ENCODE data around the gene SMPD3. TPM values are rescaled to one million over a fixed set of nuclear protein-coding genes. Genes with fewer than 3 reads are reported as not detected.

The SMPD3 gene
- total and polyA plus RNA-seq, 2 experiments from 2014 or later: 5.7 to 6.3 TPM

GRCh38 chr16:68347605-68348004 lies 100.7 kb downstream of the SMPD3 start:
- no peak for TF ChIP-seq EZH2phosphoT487 (IDR thresholded peaks at IDR 0.05; ENCODE audit: low read depth, severe bottlenecking, unreplicated experiment)
- TF ChIP-seq CTCF (IDR thresholded peaks at IDR 0.05; ENCODE audit: poor library complexity): no peak
- no peak for TF ChIP-seq EZH2 (IDR thresholded peaks at IDR 0.05; ENCODE audit: borderline replicate concordance)
- no peak overlapping the region for H3K27ac ChIP-seq
- peaks cover 3% of the 10 kb centered on the region for H3K79me2 ChIP-seq
- H3K27me3 ChIP-seq: no peaks in the 10 kb centered on the region
- WGBS (ENCODE audit: low lambda C conversion rate, missing lambda C conversion rate): 86% methylated on average over 4 of the region's 4 CpGs
- no peak overlapping the region for H2AFZ ChIP-seq
- DNase-seq (ENCODE audit: low spot score): no peak
- no peaks in the 10 kb centered on the region for H4K20me1 ChIP-seq (ENCODE audit: insufficient read depth, poor library complexity, severe bottlenecking)
- peaks cover 9% of the 10 kb centered on the region for H3K4me1 ChIP-seq (ENCODE audit: insufficient read depth)
- no peaks in the 10 kb centered on the region for H3K36me3 ChIP-seq (replicated peaks; ENCODE audit: insufficient read depth, low read depth)
- H3K9me2 ChIP-seq (replicated peaks; ENCODE audit: insufficient read depth): no peaks in the 10 kb centered on the region
- no peaks in the 10 kb centered on the region for H3K9me3 ChIP-seq (ENCODE audit: low read depth)
- no peak overlapping the region for H3K4me3 ChIP-seq
- no peak overlapping the region for H3K4me2 ChIP-seq

- no peak for TF ChIP-seq CTCF (IDR thresholded peaks at IDR 0.05; ENCODE audit: poor library complexity)
- TF ChIP-seq EZH2 (IDR thresholded peaks at IDR 0.05; ENCODE audit: borderline replicate concordance): no peak
- DNase-seq (ENCODE audit: low spot score): no peak
- no peaks in the 10 kb centered on the region for H3K9me2 ChIP-seq (replicated peaks; ENCODE audit: insufficient read depth)
- no peaks in the 10 kb centered on the region for H4K20me1 ChIP-seq (ENCODE audit: insufficient read depth, poor library complexity, severe bottlenecking)
- no peak overlapping the region for H3K4me2 ChIP-seq
- peaks cover 9% of the 10 kb centered on the region for H3K4me1 ChIP-seq (ENCODE audit: insufficient read depth)
- WGBS (ENCODE audit: low lambda C conversion rate, missing lambda C conversion rate): 85% methylated on average over 12 of the region's 12 CpGs
- no peak overlapping the region for H2AFZ ChIP-seq
- no peaks in the 10 kb centered on the region for H3K27me3 ChIP-seq
- no peaks in the 10 kb centered on the region for H3K9me3 ChIP-seq (ENCODE audit: low read depth)
- no peak overlapping the region for H3K4me3 ChIP-seq
- H3K36me3 ChIP-seq (replicated peaks; ENCODE audit: insufficient read depth, low read depth): no peaks in the 10 kb centered on the region
- no peak overlapping the region for H3K27ac ChIP-seq
- peaks cover 3% of the 10 kb centered on the region for H3K79me2 ChIP-seq
Measured at GRCh38 chr16:68346892-68347480, 101.3 kb downstream of the SMPD3 start.

GRCh38 chr16:68345958-68346635 lies 102.2 kb downstream of the SMPD3 start:
- Histone ChIP-seq H3K9me3 (ENCODE audit: low read depth) (no peaks in the 10 kb centered on the region), H4K20me1 (ENCODE audit: insufficient read depth, poor library complexity, severe bottlenecking) (no peaks in the 10 kb centered on the region), H3K4me1 (ENCODE audit: insufficient read depth) (peaks cover 3% of the 10 kb centered on the region), H3K36me3 (replicated peaks; ENCODE audit: insufficient read depth, low read depth) (no peaks in the 10 kb centered on the region), H3K27ac (no peak overlapping the region), H3K9me2 (replicated peaks; ENCODE audit: insufficient read depth) (no peaks in the 10 kb centered on the region), H3K4me3 (no peak overlapping the region), H3K79me2 (peaks cover 3% of the 10 kb centered on the region), H2AFZ (no peak overlapping the region), H3K4me2 (no peak overlapping the region), H3K27me3 (no peaks in the 10 kb centered on the region)
- TF ChIP-seq EZH2phosphoT487 (IDR thresholded peaks at IDR 0.05; ENCODE audit: low read depth, severe bottlenecking, unreplicated experiment): no peak
- no peak for TF ChIP-seq CTCF (IDR thresholded peaks at IDR 0.05; ENCODE audit: poor library complexity)
- no peak for TF ChIP-seq EZH2 (IDR thresholded peaks at IDR 0.05; ENCODE audit: borderline replicate concordance)
- WGBS (ENCODE audit: low lambda C conversion rate, missing lambda C conversion rate): 96% methylated on average over 16 of the region's 16 CpGs
- no peak for DNase-seq (ENCODE audit: low spot score)
